ENCODE measurements around the gene SMIM14.
"Not testable (repeated sequence)": the region's sequence is repeated elsewhere in the genome, so short reads cannot be mapped to it uniquely, and the experiment has no call there.

The SMIM14 gene

GRCh38 chr4:39638354-39639239 is at the start of gene SMIM14:
SMIM14 (minus strand) TSS chr4:39638865; CDS start chr4:39605145, 33,720 bp downstream.
- peak; percentile 99 for DNase-seq (ENCODE audit: low spot score)

GRCh38 chr4:39687014-39687413 is 48.3 kb upstream of the SMIM14 start:
- DNase-seq (ENCODE audit: low spot score): no peak

- no peak for DNase-seq (ENCODE audit: low spot score)
Observed at GRCh38 chr4:39685990-39686389, 47.3 kb upstream of the SMIM14 start.

- no peak for DNase-seq (ENCODE audit: low spot score)
Observed at GRCh38 chr4:39682138-39682537, 43.5 kb upstream of the SMIM14 start.

- DNase-seq (ENCODE audit: low spot score): not testable (repeated sequence)
Observed at GRCh38 chr4:39681003-39681402, 42.3 kb upstream of the SMIM14 start.

GRCh38 chr4:39675681-39676080 is 37.0 kb upstream of the SMIM14 start:
- not testable (repeated sequence) for DNase-seq (ENCODE audit: low spot score)

GRCh38 chr4:39670296-39670695 is 31.6 kb upstream of the SMIM14 start:
- not testable (repeated sequence) for DNase-seq (ENCODE audit: low spot score)

GRCh38 chr4:39668887-39669286 is 30.2 kb upstream of the SMIM14 start:
- no peak for DNase-seq (ENCODE audit: low spot score)

- DNase-seq (ENCODE audit: low spot score): no peak
Observed at GRCh38 chr4:39667706-39668105, 29.0 kb upstream of the SMIM14 start.

- peak; percentile 26 for DNase-seq (ENCODE audit: low spot score)
Observed at GRCh38 chr4:39664828-39665731, 26.4 kb upstream of the SMIM14 start.

- DNase-seq (ENCODE audit: low spot score): no peak
Observed at GRCh38 chr4:39662683-39663082, 24.0 kb upstream of the SMIM14 start.

- no peak for DNase-seq (ENCODE audit: low spot score)
Observed at GRCh38 chr4:39660757-39661156, 22.1 kb upstream of the SMIM14 start.

- DNase-seq (ENCODE audit: low spot score): no peak
Observed at GRCh38 chr4:39660045-39660444, 21.4 kb upstream of the SMIM14 start.

- no peak for DNase-seq (ENCODE audit: low spot score)
Observed at GRCh38 chr4:39658756-39659155, 20.1 kb upstream of the SMIM14 start.

GRCh38 chr4:39657465-39657864 is 18.8 kb upstream of the SMIM14 start:
- no peak for DNase-seq (ENCODE audit: low spot score)

GRCh38 chr4:39656638-39657037 is 18.0 kb upstream of the SMIM14 start:
- not testable (repeated sequence) for DNase-seq (ENCODE audit: low spot score)

- no peak for DNase-seq (ENCODE audit: low spot score)
Observed at GRCh38 chr4:39655876-39656275, 17.2 kb upstream of the SMIM14 start.

- no peak for DNase-seq (ENCODE audit: low spot score)
Observed at GRCh38 chr4:39655211-39655610, 16.5 kb upstream of the SMIM14 start.

GRCh38 chr4:39651586-39651985 is 12.9 kb upstream of the SMIM14 start:
- not testable (repeated sequence) for DNase-seq (ENCODE audit: low spot score)

GRCh38 chr4:39649639-39650265 is 11.1 kb upstream of the SMIM14 start:
- no peak for DNase-seq (ENCODE audit: low spot score)

- DNase-seq (ENCODE audit: low spot score): no peak
Observed at GRCh38 chr4:39648827-39649558, 10.3 kb upstream of the SMIM14 start.

GRCh38 chr4:39648213-39648612 is 9.5 kb upstream of the SMIM14 start:
- DNase-seq (ENCODE audit: low spot score): no peak

Data from kidney tubule cell (primary cell).